Lower lobe of right lung (tissue), 2 donors: Measurements from ENCODE around the gene GNMT. TPM values are rescaled to one million over a fixed set of nuclear protein-coding genes. Genes with fewer than 3 reads are reported as not detected.

Experiments used
- ATAC-seq, 2 donors: fragments of 200-7000 bp; cut with Tn5 transposase; one replicate each; pipeline ENCODE4 v1.9.1; 2020 to 2022; ENCODE audit warnings: mild to moderate bottlenecking in 2 of 2, moderate library complexity in 2 of 2
- DNase-seq: peaks from one replicate; pipeline ENCODE4 v3.0.0-alpha.2; 2020
- H3K27ac ChIP-seq: fragments of 200-600 bp; one replicate; pipeline ENCODE4 v1.8.0; 2022
- H3K27me3 ChIP-seq: fragments of 200-600 bp; one replicate; pipeline ENCODE4 v1.8.0; 2022; ENCODE audit warnings: low read depth
- H3K36me3 ChIP-seq: fragments of 200-600 bp; one replicate; pipeline ENCODE4 v1.8.0; 2022; ENCODE audit warnings: mild to moderate bottlenecking
- H3K4me1 ChIP-seq: fragments of 200-600 bp; one replicate; pipeline ENCODE4 v1.8.0; 2022
- H3K4me3 ChIP-seq: fragments of 200-600 bp; one replicate; pipeline ENCODE4 v1.8.0; 2022; ENCODE audit warnings: mild to moderate bottlenecking
- H3K9me3 ChIP-seq: fragments of 200-600 bp; one replicate; pipeline ENCODE4 v1.8.0; 2022
- CTCF ChIP-seq: fragments of 200-600 bp; IDR thresholded peaks from one replicate; pipeline ENCODE4 v1.8.0; 2022; ENCODE audit warnings: antibody characterized with exemption, mild to moderate bottlenecking
- intact Hi-C: fragments of 100-400 bp; cut with DNase I; formaldehyde crosslinking; loops from one replicate; pipeline ENCODE4 v1.11.0; 2022
- total RNA-seq: library from RNA; stranded (reverse); fragmentation: NEBNext Ultra II Directional; extraction: Animal tissue kit (Norgen Biotek cat#: 25700); gene quantifications from one replicate; pipeline ENCODE4 v1.2.1, GENCODE V29; 2021
- donor health status: DM: no; HTN: yes; CAD: no; lungs with severe emphysema.

GNMT gene
- total RNA-seq, 1 donor from 2014 or later, result 2.4 TPM

- ATAC-seq (peak; percentile 97 to 98), DNase-seq (peak; percentile 97)
- Histone ChIP-seq H3K36me3 (no peaks in the 10 kb centered on the region), H3K27ac (peak within 1 kb of the TSS; percentile 92), H3K4me1 (peaks cover 28% of the 10 kb centered on the region), H3K4me3 (peak within 1 kb of the TSS; percentile 88), H3K9me3 (no peaks in the 10 kb centered on the region), H3K27me3 (no peaks in the 10 kb centered on the region)
- intact Hi-C loops, result no loop called here
- no peak for TF ChIP-seq CTCF
These were observed 18.4 kb downstream of the GNMT start, which contains the start of gene PEX6 for GRCh38 chr6:42978839-42979522. PEX6 (minus strand) TSS chr6:42979181; CDS start chr6:42979150, 31 bp downstream.

- peaks cover 28% of the 10 kb centered on the region for H3K4me1 ChIP-seq
- peak overlapping the region; percentile 92 for H3K27ac ChIP-seq
- H3K4me3 ChIP-seq, result peak overlapping the region; percentile 88
- no peaks in the 10 kb centered on the region for H3K36me3 ChIP-seq
- no peak for DNase-seq
- intact Hi-C loops, result no loop called here
- no peaks in the 10 kb centered on the region for H3K27me3 ChIP-seq
- ATAC-seq, result peak in 1 of 2 donors; percentile 4
- TF ChIP-seq CTCF, result no peak
- H3K9me3 ChIP-seq, result no peaks in the 10 kb centered on the region
These were observed 19.1 kb downstream of the GNMT start for GRCh38 chr6:42979523-42980177.

- no peak overlapping the region for H3K4me3 ChIP-seq
These were observed 21.3 kb downstream of the GNMT start for GRCh38 chr6:42981836-42982235.

GRCh38 chr6:42984001-42984923 lies 23.7 kb downstream of the GNMT start, which contains the start of gene PPP2R5D:
PPP2R5D (plus strand) TSS chr6:42984570; CDS start chr6:42984678, 108 bp downstream.
- Histone ChIP-seq H3K27me3 (no peaks in the 10 kb centered on the region), H3K4me3 (peak within 1 kb of the TSS; percentile 94), H3K9me3 (no peaks in the 10 kb centered on the region), H3K4me1 (peaks cover 50% of the 10 kb centered on the region), H3K27ac (peak within 1 kb of the TSS; percentile 84), H3K36me3 (peaks cover 8% of the 10 kb centered on the region)
- DNase-seq, result peak; percentile 98
- no peak for TF ChIP-seq CTCF
- intact Hi-C loops, result no loop called here
- ATAC-seq, result peak; percentile 97 to 98

More at GRCh38 chr6:42981836-42982235, 21.3 kb downstream of the GNMT start:
- H3K4me1 ChIP-seq, result peaks cover 47% of the 10 kb centered on the region
- H3K36me3 ChIP-seq, result no peaks in the 10 kb centered on the region
- intact Hi-C loops, result no loop called here
- H3K27ac ChIP-seq, result no peak overlapping the region
- ATAC-seq, result no peak
- no peaks in the 10 kb centered on the region for H3K27me3 ChIP-seq
- DNase-seq, result no peak
- TF ChIP-seq CTCF, result no peak
- H3K9me3 ChIP-seq, result no peaks in the 10 kb centered on the region

GRCh38 chr6:42984924-42985475 lies 24.4 kb downstream of the GNMT start:
- Histone ChIP-seq H3K27ac (peak overlapping the region; percentile 84), H3K27me3 (no peaks in the 10 kb centered on the region), H3K9me3 (no peaks in the 10 kb centered on the region), H3K36me3 (peaks cover 16% of the 10 kb centered on the region), H3K4me1 (peaks cover 43% of the 10 kb centered on the region), H3K4me3 (peak overlapping the region; percentile 94)
- DNase-seq (no peak), ATAC-seq (peak; percentile 3 to 4)
- TF ChIP-seq CTCF, result no peak
- intact Hi-C loops, result no loop called here
